HEK293 (cell line): Measurements from ENCODE around the gene KRI1.

Source experiments
- BCL11A ChIP-seq: fragments of 450-650 bp; formaldehyde crosslinking; IDR thresholded peaks from 2 replicates; pipeline ENCODE4 v1.5.1; 2016; ENCODE audit warnings: low read depth, missing biosample characterization, missing genetic modification characterization
- CTCF ChIP-seq: fragments of 450-650 bp; formaldehyde crosslinking; IDR thresholded peaks from 2 replicates; pipeline ENCODE4 v1.5.1; 2016; ENCODE audit warnings: missing biosample characterization, missing genetic modification characterization
- GLI4 ChIP-seq: fragments of 450-650 bp; formaldehyde crosslinking; IDR thresholded peaks from 2 replicates; pipeline ENCODE4 v1.5.1; 2016; ENCODE audit warnings: missing biosample characterization, missing genetic modification characterization
- KLF1 ChIP-seq: fragments of 450-650 bp; formaldehyde crosslinking; IDR thresholded peaks from 2 replicates; pipeline ENCODE4 v1.5.1; 2016; ENCODE audit warnings: missing biosample characterization, missing genetic modification characterization
- MYNN ChIP-seq: fragments of 450-650 bp; formaldehyde crosslinking; IDR thresholded peaks from 2 replicates; pipeline ENCODE4 v1.5.1; 2016; ENCODE audit warnings: missing biosample characterization, missing genetic modification characterization, borderline replicate concordance
- ZBTB7A ChIP-seq: fragments of 450-650 bp; formaldehyde crosslinking; IDR thresholded peaks from 2 replicates; pipeline ENCODE4 v1.5.1; 2016; ENCODE audit warnings: low read depth, missing biosample characterization, missing genetic modification characterization
- ZNF174 ChIP-seq: fragments of 450-650 bp; formaldehyde crosslinking; IDR thresholded peaks from 2 replicates; pipeline ENCODE4 v1.5.0; 2017; ENCODE audit warnings: missing biosample characterization, mild to moderate bottlenecking, missing genetic modification characterization
- ZNF24 ChIP-seq: fragments of 450-650 bp; formaldehyde crosslinking; IDR thresholded peaks from 2 replicates; pipeline ENCODE4 v1.5.1; 2016; ENCODE audit warnings: missing biosample characterization, missing genetic modification characterization
- ZNF274 ChIP-seq, 2 experiments: fragments of 200-500 bp in 1 of 2; fragments of 450-650 bp in 1 of 2; sonication (Bioruptor generic) in 1 of 2; formaldehyde crosslinking in 1 of 2; IDR thresholded peaks; 2 replicates each; pipeline versions ENCODE4 v1.5.1 to v1.6.1; 2014 to 2016; ENCODE audit warnings: borderline replicate concordance in 1 of 2, inconsistent platforms in 1 of 2, low read length in 1 of 2, missing biosample characterization in 1 of 2, missing genetic modification characterization in 1 of 2
- ZNF362 ChIP-seq: fragments of 450-650 bp; formaldehyde crosslinking; IDR thresholded peaks from 2 replicates; pipeline ENCODE4 v1.5.1; 2016; ENCODE audit warnings: missing biosample characterization, missing genetic modification characterization
- ZNF658 ChIP-seq: fragments of 450-650 bp; formaldehyde crosslinking; IDR thresholded peaks from 2 replicates; pipeline ENCODE4; 2016; ENCODE audit warnings: missing biosample characterization, missing genetic modification characterization
- ZNF777 ChIP-seq: fragments of 450-650 bp; formaldehyde crosslinking; IDR thresholded peaks from 2 replicates; pipeline ENCODE4 v1.5.1; 2017; ENCODE audit warnings: missing biosample characterization, missing genetic modification characterization, borderline replicate concordance
- ZSCAN30 ChIP-seq: fragments of 450-650 bp; IDR thresholded peaks from 2 replicates; pipeline ENCODE4 v1.5.1; 2018; ENCODE audit warnings: missing biosample characterization, mild to moderate bottlenecking, missing genetic modification characterization, moderate library complexity
- TF ChIP-seq, protein P1 (sequence below): fragments of 450-650 bp; formaldehyde crosslinking; IDR thresholded peaks from 2 replicates; pipeline ENCODE4 v1.5.1; 2017; ENCODE audit warnings: missing biosample characterization, missing genetic modification characterization

DNA sequence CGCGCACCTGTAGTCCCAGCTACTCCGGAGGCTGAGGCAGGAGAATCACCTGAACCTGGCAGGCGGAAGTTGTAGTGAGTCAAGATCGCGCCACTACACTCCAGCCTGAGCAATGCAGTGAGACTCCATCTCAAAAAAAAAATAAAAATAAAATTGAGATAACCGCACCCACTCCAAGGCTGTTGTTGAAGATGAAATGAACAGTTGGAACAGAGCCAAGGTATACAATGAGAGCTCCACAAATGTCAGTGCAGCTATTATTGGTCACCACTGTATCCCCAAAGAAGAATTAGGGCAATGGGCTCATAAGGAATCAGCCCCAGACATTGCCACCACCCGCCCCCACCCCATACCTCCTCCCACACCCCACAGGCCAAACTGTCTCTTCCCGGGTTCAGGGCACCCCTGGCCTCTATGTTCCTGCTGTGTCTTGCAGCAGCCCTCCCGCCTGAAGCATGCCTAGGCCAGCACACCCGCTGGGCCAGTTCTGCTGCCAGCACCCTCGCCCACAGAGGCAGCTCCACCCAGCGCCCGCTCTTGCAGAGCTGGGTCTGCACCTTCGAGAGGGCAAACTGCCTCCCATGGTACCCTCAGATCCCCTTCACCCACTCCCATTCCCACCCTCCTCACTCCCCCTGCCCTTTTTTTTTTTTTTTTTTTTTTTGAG lies 45.0 kb downstream of the KRI1 start:
- TF ChIP-seq ZBTB7A (tag by site-specific recombination) = no peak
- TF ChIP-seq CTCF (tag by site-specific recombination) = no peak
- no peak for TF ChIP-seq ZSCAN30
- no peak for TF ChIP-seq ZNF362 (tag by site-specific recombination)
- no peak for TF ChIP-seq ZNF174 (tag by site-specific recombination)
- TF ChIP-seq BCL11A = no peak
- no peak for TF ChIP-seq ZNF658 (tag by site-specific recombination)
- no peak for TF ChIP-seq ZNF274 (IDR thresholded peaks at IDR 0.05; ENCODE audit: low read length)
- no peak for TF ChIP-seq ZNF274 (tag by site-specific recombination; IDR thresholded peaks at IDR 0.05; ENCODE audit: borderline replicate concordance)
- no peak for TF ChIP-seq KLF1
- TF ChIP-seq ZNF777 (tag by site-specific recombination) = no peak
- TF ChIP-seq, protein P1, sequence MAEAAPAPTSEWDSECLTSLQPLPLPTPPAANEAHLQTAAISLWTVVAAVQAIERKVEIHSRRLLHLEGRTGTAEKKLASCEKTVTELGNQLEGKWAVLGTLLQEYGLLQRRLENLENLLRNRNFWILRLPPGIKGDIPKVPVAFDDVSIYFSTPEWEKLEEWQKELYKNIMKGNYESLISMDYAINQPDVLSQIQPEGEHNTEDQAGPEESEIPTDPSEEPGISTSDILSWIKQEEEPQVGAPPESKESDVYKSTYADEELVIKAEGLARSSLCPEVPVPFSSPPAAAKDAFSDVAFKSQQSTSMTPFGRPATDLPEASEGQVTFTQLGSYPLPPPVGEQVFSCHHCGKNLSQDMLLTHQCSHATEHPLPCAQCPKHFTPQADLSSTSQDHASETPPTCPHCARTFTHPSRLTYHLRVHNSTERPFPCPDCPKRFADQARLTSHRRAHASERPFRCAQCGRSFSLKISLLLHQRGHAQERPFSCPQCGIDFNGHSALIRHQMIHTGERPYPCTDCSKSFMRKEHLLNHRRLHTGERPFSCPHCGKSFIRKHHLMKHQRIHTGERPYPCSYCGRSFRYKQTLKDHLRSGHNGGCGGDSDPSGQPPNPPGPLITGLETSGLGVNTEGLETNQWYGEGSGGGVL (tag by site-specific recombination) = no peak
- TF ChIP-seq ZNF24 = no peak
- no peak for TF ChIP-seq MYNN (tag by site-specific recombination)
- TF ChIP-seq GLI4 (tag by site-specific recombination) = no peak
